HG03432 (cell line): ENCODE data around the gene HERC3.

ENCODE experiments used
- ATAC-seq: cut with Tn5 transposase; IDR thresholded peaks from one replicate; pipeline ENCODE4 v1.9.1; 2021; ENCODE audit warnings: mild to moderate bottlenecking, moderate library complexity; ENCODE audit not compliant: unreplicated experiment

HERC3 gene

GRCh38 chr4:88713782-88714181 lies 121.5 kb downstream of the HERC3 start:
- ATAC-seq = no peak

- ATAC-seq = no peak
These were observed 125.8 kb downstream of the HERC3 start for GRCh38 chr4:88718098-88718497.

DNA sequence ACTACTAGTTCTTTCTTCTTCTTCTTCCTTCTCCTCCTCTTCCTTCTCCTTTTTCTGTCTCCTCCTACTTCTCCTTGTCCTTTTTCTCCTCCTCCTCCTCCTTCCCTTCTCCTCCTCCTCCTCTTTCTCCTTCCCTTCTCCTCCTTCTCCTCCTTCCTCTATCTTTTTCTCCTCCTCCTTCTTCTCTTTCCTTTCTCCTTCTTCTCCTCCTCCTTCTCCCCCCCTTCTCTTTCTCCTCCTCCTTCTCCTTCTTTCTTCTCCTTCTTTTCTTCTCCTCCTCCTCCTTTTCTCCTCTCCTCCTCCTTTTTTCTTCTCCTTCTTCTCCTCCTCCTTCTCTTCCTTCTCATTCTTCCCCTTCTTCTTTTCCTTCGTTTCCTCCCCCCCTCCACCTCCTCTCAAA lies 127.1 kb downstream of the HERC3 start:
- no peak for ATAC-seq

GRCh38 chr4:88720451-88721428 lies 128.5 kb downstream of the HERC3 start:
- no peak for ATAC-seq

DNA sequence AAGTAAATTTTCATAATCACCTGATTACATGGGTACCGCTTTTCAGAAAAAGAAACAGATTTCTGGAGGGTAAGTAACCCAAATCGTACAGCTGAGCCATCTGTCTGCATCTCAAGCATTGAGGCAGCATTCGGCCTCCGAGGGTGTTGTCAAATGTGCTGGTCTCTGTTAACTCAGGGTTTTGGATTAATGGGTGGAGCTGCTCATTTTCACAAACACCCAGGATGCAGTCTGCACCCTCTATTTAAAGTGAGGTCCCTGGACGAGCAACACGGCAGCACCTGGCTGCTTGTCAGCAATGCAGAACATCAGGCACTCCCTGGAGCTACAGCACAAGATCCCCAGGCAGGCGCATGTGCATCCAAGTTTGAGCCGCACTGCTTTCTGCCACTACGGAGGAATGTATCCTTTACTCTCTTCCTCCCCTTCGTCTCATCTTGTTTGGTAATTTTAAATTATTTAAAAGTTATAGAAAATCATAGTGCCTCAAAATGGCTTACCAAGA lies 130.0 kb downstream of the HERC3 start:
- no peak for ATAC-seq

GRCh38 chr4:88722828-88723227 lies 130.5 kb downstream of the HERC3 start:
- ATAC-seq = no peak

DNA sequence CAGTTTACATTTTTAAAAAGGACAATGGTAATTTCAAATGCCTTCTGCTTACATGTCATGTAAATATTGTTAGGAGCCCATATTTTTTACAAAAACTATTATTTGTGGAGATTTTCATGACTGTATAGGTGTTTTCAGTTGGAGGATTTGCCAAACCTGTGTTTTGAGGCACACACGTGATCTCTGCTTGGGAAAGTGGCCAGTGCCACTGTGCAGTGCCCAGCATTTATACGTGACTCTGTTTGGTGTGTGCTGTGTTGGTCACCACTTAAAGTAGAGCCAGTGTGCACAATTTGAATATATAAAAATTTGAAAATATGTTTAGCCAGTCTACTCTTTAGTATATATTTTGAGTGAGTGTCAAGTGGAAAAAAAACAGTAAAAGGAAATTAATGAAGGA lies 132.1 kb downstream of the HERC3 start:
- no peak for ATAC-seq

GRCh38 chr4:88725143-88725542 lies 132.9 kb downstream of the HERC3 start:
- ATAC-seq = no peak

- no peak for ATAC-seq
These were observed 133.7 kb downstream of the HERC3 start for GRCh38 chr4:88725986-88726385.

DNA sequence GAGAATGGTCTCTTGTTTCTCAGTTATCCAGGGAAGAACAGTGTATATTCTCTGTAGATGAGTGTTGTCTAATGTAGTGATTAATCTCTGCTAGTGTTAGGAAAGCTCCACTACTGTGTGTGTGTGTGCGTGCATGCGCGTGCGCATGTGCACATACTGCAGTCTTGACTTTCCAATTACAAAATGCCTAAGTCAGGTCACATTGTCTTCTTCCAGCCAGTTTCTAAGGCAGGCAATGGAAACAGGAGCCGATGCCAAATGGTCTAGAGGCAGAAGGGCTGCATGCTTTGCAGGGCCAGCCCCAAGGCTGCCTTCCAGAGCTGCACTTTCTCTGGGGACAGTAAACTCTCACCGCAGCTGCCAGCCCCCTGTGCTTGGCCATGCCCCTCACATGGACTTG lies 135.9 kb downstream of the HERC3 start:
- no peak for ATAC-seq

DNA sequence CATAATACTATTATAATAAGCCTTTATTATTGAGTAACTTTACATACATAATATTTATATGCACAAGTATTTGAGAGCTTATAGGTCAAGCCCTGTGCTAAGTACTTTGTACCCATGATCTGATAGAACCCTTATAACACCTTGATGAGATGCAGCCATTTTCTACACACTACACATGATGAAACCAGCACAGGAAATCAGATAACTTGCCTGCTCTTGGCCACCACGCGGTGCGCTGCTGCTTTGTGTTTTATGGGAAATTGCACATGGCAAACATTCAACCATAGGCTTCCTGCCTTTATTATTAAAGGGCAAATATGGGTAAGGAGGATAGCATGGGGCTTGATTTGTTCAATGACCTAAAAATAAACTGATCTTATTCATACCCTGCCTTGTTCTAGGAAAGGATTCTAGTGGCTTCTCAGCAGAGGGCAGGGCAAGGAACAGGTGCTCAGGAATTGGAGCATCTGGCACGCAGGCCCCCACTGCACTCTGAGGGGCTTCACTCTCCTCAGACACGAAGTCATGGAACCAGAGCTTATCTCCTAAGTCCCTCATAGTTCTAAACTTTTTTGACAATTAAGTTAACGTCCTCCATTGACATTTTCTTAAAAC lies 137.0 kb downstream of the HERC3 start:
- no peak for ATAC-seq

DNA sequence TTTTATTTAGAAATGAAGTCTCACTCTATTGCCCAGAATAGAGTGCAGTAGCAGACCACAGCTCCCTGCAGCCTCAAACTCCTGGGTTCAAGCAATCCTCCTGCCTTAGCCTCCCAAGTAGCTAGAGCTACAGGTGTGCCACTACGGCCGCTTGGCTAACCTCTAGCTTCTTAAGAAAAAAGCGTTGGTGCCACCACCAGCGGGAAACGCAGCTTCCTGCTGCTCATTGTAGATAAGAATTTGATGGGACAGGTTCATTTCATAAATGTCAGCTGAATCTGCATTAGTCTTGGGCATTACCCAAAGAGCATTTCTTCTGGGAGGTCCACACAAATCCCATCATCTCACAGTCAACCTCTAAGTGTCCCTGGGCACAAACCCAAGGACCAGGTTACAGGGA lies 138.5 kb downstream of the HERC3 start:
- no peak for ATAC-seq

DNA sequence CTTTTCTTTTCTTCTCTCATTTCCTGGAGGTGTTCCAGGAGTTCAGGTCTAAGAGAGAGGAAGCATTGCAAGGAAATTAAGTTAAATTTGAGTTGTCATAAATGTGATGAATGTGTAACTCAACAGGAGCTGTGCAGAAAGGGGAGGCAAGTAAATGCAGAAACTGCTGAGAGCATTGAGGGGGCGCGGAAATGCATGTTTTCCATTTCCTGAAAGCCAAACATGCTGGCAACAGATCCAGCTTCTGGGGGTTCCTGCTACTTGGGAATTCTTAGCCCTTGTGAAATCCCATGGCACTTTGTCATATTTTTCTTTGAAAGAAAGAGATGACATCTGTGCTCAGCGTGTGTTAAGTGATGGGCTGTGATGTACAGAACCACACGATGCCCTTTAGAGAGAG lies 139.1 kb downstream of the HERC3 start:
- ATAC-seq = no peak

DNA sequence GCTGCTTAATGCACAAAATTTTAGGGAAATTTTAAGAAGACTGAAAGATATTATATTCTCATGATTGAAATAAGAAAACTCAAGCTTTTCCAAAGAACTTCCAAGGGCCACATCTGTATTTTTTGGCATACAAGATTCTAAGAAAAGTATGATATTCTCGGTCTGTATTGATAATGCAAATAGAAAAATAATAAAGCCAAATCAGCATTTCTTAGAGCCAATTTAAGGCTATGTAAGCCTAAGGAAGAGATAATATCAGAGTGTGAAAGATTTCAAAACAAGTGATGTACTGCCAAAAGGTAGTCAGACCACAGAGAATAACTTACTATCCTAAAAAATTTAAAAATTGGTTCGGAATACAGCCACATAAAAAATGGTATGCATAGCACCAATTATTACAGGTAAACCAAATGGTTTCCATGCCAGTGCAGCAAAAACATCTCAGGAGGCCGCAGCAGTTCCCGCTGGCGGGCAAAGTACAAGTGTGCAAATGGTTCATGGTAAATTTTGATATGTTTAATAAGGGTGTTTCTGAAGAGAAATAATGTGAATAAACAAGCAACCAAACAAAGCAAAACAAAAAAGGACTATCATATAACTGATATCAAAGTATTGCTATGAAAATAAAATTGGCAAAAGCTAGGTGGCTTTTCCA lies 140.6 kb downstream of the HERC3 start:
- no peak for ATAC-seq

DNA sequence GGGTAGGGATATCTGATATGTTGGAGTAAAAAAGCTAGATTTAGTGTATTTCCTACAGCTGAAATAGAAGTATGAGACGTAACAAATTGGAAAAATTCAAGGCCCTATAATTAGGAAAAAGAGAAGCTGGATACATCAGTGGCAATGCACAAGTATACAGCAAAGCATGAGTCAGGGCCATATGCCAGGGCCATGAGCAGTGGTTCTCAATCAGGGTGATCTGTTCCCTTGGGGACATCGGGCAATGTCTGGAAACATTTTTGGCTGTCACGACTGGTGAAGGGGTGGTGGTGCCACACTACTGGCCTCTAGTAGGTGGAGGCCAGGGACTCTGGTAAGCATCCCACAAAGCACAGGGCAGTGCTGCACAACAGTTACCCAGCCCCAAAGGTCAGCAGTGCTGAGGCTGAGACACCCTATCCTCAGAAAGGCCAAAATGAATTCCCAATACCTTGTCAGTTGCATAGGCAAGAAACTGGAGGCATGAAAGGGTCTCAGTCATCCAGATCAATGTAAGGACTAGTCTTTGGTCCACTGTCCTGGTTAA lies 142.2 kb downstream of the HERC3 start:
- ATAC-seq = no peak

GRCh38 chr4:88735564-88735963 lies 143.3 kb downstream of the HERC3 start:
- ATAC-seq = no peak

DNA sequence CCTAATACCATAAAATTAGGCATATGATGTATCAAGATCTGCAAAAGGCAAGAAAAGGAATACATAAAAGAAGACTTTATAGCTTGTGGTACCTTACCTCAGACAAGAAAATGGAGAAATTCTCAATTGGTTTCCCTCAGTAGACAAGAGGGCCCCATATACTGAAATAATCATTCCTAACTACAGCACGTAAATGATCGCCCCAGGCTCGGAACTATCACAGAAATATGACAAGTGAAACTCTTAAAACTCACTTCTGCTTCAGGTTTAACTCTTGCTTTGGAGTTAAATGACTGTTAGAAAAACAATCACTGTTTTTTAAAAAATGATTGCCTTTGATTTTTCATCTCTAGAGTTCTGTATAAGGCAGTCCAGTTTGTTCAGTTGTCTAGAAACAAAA lies 144.0 kb downstream of the HERC3 start:
- peak; percentile 29 for ATAC-seq

DNA sequence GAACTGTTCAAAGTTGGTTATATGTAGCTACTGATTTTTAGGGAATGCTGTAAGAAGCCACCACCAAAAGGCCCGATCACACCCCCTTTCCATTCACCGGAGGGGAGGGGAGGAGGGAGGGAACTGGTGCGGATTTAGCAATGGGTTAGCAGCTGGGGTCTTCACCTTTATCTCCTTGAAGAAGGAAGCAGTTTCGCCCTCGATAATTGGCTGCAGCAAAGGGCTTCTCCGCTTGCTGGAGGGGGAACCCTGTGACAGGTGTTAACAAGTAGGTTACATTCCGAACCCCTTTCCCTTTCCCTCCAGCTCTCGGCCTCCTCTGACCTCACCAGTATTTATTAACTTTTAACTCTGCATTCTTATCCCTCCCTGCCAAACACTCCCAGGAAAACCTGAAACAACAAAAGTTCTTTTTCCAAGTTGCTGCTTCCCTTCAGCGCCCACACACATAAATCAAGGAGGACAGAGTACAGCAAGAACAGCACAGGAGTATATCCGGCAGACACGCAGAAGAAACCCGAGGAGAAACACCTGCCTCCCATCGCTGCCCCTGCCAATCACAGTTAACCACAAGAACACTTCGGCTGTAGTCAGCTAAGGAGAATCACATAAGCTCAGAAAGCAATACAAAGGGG lies 145.1 kb downstream of the HERC3 start:
- ATAC-seq = peak; percentile 98

GRCh38 chr4:88738180-88738579 lies 145.9 kb downstream of the HERC3 start:
- ATAC-seq = no peak

GRCh38 chr4:88742561-88742960 lies 150.3 kb downstream of the HERC3 start:
- no peak for ATAC-seq

GRCh38 chr4:88743696-88744095 lies 151.4 kb downstream of the HERC3 start:
- ATAC-seq = no peak
